NCI-H446 (cell line): ENCODE data around the gene JCAD.
"Not testable (repeated sequence)": the region's sequence is repeated elsewhere in the genome, so short reads cannot be mapped to it uniquely, and the experiment has no call there.

Experiments
- DNase-seq, 2 experiments: peaks; one replicate each; lab custom pipeline; 2025; lab: John Stamatoyannopoulos, UW

JCAD gene

DNA sequence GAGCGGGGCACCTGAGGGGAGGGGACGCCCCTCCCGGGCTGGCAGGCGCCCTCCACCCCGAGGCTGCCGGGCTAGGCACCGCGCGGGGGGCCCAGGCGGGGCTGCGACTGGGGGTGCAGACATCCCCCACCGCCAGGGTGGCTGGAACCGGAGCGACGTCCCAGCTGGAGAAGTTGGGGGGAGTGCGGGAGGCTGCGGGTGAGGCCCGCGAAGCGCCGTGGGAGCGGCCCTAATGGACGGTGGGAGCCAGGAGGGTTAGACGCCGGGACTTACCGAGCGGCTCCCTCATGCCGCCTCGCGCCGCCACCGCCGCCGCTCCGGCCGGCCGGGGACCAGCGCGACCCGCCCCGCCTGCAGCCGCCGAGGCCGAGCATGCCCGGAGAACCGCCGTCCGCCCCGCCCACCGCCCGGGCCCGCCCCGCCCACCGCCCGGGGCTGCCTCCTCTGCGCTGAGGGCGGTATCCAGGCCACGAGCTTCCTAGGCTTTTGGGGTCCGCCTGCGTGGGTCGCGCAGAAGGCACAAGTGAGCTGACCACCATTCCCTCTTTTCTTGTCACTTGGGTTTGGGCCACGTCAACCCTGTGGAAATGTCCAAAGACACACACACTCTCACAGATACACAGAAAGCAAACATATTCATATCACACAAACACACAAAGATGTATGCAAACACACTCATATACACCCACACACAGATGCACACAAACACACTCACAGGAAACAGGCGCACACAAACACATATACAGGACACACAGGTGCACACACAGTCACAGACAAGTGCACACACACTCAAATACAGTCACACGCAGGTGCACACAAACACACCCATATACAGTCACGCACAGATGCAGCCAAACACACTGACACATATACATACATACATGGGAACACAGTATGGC is at the start of gene JCAD:
Gene JCAD (minus strand): TSS at position 378 of the 899 bp plus-strand sequence. CDS start 11,774 bp downstream, outside the sequence.
- DNase-seq, result peak in 1 of 2 experiments; percentile 39

GRCh38 chr10:30106987-30107386 is 47.6 kb upstream of the JCAD start:
- DNase-seq, result no peak

DNA sequence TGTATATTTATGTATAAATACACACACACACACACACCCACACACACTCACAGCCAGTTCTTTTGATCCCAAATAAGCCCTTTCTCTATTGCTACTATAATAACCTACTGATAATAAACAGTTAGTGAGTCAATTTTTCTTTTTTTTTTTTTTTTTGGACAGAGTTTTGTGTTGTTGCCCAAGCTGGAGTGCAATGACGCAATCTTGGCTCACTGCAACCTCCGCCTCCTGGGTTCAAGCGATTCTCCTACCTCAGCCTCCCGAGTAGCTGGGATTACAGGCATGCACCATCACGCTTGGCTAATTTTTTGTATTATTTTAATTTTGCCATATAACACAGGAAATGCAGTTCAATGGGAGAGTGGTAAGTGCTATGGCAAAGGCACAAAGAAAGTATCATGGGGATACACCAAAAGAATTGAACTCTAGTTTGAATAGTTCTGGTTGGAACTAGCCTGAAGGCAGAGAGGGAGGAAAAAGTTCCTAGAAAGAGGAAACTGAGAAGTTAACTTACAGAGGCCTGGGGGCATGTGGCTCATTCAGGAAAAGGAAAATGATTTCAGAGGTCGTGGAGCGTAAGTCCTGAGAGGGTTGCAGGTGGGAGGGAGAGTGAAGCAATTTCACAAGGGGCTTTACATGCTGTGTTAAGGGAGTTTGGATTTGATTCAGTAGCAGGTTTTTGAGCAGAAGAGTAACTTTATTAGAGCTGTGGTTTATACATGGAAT is 44.4 kb upstream of the JCAD start:
- no peak for DNase-seq

- not testable (repeated sequence) for DNase-seq
Observed at GRCh38 chr10:30099706-30100105, 40.3 kb upstream of the JCAD start.

DNA sequence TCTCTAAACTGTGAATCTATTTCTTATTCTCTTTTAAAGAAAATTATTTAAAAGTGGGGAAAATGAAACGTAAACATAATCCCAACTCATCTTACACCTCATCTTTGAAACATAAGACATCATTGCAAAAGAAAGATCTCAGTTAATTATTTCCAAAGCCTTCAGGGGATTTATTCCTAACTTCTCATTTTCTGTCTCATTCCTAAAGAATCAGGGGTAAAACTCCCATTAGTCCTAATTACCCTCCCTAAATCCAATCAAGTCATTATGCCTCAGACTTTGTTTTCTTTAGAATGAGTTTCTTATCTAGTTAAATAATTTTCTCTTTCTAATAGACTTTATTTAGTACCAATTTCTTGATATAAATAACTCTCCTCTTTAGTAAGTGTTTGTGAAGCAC is 39.7 kb upstream of the JCAD start:
- DNase-seq, result no peak

- no peak for DNase-seq
Observed at GRCh38 chr10:30098629-30099028, 39.2 kb upstream of the JCAD start.

- no peak for DNase-seq
Observed at GRCh38 chr10:30096564-30096963, 37.2 kb upstream of the JCAD start.

DNA sequence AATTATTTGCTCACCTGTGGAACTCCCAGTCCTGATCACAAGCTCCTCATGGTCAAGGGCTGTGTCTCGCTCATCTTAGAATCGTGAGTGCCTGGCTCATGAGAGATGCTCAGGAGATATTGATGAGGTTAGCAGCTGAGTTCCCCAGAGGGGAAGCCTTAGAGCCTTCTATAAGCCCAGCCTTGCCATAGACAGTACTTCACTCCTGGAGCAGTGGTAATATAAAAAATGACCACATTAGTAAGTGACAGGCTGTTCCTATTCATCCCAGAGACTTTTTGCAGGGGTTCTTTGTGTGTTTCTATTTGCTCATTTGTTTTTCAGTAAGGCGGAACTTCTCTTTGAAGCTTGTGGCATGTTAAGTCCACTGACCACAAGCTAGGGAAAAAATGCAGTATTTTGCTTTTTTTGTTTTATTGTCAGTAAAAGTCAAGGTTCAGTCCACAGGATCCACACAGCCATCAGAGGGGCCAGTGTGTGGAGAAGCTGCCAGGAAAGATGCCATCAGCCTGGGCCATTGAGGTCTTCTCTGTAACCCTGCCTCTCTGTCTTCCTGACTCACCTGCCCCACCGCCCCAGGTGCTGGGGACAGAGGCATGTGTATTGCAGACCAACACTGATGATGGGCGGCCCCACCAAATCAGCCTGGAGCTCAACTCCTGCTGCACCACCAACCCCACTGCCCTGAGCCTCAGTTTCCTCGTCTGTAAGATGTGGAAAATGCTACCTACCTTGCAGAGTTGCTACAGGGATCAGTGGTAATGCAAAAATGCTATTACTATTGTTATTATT is 36.4 kb upstream of the JCAD start:
- DNase-seq, result no peak

DNA sequence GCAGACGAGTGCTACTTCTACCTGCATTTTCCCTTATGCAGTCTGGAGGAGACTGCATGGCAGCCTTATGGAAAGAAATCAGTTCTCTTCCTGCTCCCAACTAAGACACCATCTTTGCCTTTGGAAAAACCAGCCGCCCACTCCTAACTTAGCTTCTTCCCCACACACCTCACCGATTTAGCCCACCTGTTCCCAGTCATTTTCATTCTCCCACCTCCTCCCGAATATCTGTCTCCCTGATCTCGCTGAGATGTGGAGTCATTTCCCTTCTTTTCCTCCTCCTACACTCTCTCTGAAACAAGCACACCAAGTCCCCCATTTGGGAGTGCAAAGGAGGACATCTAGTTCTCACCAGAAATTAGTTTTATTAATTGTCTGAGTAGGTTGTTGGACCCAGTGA is 35.2 kb upstream of the JCAD start:
- DNase-seq, result no peak

GRCh38 chr10:30093303-30093950 is 34.0 kb upstream of the JCAD start:
- DNase-seq, result peak in 1 of 2 experiments; percentile 44

DNA sequence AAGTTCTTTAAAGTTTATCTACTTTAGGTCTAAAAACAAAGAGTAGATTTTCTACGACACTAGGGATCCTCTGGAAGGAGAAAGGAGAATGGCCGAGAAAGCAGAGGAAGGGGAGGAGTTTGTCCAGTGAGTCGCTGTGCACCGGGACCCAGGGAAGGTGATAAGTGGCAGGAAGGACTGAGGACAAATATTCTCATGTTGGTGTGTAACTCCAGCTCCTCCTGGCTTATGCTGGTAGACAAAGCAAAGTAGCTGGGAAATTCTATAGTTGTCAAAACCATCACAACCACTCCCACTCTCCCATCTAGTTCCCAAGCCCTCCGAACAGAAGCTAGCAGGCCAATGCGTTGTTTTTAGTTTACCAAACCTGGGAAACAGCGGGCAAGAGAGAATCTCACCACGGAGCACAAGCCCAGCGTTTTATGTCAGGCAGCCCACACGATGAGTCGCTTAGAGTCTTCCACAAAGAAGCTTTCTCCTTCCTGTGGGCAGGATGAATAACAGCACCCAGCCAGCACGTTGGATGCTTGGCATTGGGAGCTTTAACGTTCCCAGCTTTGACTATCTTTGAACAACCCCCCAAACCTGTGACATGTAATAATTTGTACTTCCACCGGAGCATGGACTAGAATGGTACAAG is 32.9 kb upstream of the JCAD start:
- no peak for DNase-seq

- no peak for DNase-seq
Observed at GRCh38 chr10:30091136-30091535, 31.8 kb upstream of the JCAD start.

- DNase-seq, result peak in 1 of 2 experiments; percentile 1
Observed at GRCh38 chr10:30088178-30088577, 28.8 kb upstream of the JCAD start.

- no peak for DNase-seq
Observed at GRCh38 chr10:30083934-30084333, 24.5 kb upstream of the JCAD start.

DNA sequence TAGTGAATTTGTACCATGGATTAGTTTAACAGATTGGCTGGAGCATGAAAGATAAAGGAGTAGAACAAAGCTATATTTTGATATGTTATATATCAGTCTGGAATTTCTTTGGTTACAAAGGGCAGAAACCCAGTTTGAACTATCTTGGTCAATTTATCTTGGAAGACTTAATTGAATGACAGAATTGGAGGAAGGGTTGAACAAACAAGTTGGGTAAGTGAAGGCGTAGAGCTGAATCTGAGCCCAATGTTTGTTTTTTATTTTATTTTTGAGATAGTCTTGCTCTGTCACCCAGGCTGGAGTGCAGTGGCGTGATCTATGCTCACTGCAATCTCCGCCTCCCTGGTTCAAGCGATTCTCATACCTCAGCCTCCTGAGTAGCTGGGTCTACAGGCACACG is 21.8 kb upstream of the JCAD start:
- DNase-seq, result no peak

GRCh38 chr10:30080161-30080560 is 20.8 kb upstream of the JCAD start:
- DNase-seq, result no peak

- no peak for DNase-seq
Observed at GRCh38 chr10:30079408-30079807, 20.0 kb upstream of the JCAD start.

DNA sequence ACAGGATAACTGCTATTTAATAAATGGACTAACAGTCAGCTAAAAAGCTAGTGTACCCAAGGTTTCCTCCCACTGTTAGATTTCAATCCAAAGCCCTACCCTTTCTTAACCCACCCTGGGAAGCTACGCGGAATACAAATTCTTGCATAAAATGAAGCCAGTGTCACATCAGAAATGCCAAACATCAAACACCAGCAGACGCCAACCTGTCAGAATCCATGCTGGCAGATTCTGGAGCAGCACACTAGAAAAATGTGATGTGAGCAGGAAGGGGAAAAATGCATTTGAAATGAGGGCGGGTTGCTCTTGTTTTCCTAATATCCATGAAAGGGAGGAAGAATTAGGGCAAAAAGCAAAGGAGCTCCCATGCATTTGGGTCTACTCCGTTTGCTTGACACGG is 16.1 kb upstream of the JCAD start:
- no peak for DNase-seq

GRCh38 chr10:30074933-30075332 is 15.5 kb upstream of the JCAD start:
- no peak for DNase-seq

GRCh38 chr10:30074090-30074489 is 14.7 kb upstream of the JCAD start:
- no peak for DNase-seq

DNA sequence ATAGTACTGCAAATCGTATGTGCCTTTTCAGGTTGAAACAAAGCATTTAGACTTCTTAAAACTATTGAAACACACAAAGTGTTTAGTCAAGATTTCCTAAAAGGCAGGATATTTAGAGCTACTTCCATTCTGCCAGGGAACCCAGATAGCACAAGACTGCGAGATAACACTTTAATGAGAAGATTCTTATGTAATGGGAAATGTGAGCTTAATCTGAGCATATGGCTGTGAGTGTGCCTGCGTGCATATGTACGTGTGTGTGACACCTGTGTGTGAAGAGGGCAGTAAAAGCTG is 14.3 kb upstream of the JCAD start:
- no peak for DNase-seq
